ENCODE data around the gene CRYGS.

The CRYGS gene

DNA sequence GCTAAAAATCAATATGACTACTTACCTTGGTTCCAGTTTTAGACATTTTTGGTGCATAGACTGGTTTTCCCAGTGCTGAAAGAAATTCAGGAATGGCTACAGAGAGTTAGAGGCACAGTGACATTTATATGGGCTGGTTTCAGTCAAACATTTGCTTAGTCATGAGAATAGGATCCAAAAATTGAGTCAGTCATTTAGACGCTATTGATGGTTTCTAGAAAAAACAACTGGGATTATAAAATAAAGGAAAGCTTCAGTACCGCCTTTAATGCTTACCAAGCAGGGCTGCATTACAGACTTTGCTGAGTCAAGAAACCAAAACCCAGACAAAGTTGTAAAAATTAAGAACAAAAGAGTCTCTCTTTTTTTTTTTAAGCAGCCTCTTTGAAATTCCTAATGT lies at the start of gene CRYGS:
TSS of gene CRYGS (minus strand) at position 100 of the 400 bp plus-strand sequence. CDS start at position 46, 54 bp downstream.
- no peak for DNase-seq (ENCODE audit: low read depth in 2 of 2)
- no peak for TF ChIP-seq CTCF (IDR thresholded peaks at IDR 0.05; ENCODE audit: low read depth, low read length)
- no peak within 1 kb of the TSS for H3K4me3 ChIP-seq (replicated peaks in 1 of 2; ENCODE audit: low read depth in 2 of 2, low read length in 2 of 2)

- H3K4me3 ChIP-seq (replicated peaks in 1 of 2; ENCODE audit: low read depth in 2 of 2, low read length in 2 of 2), result no peak overlapping the region
- TF ChIP-seq CTCF (IDR thresholded peaks at IDR 0.05; ENCODE audit: low read depth, low read length), result no peak
- no peak for DNase-seq (ENCODE audit: low read depth in 2 of 2)
These were observed 49.7 kb upstream of the CRYGS start for GRCh38 chr3:186593862-186594261.

- no peak for TF ChIP-seq CTCF (IDR thresholded peaks at IDR 0.05; ENCODE audit: low read depth, low read length)
- no peak for DNase-seq (ENCODE audit: low read depth in 2 of 2)
- no peak overlapping the region for H3K4me3 ChIP-seq (replicated peaks in 1 of 2; ENCODE audit: low read depth in 2 of 2, low read length in 2 of 2)
These were observed 48.5 kb upstream of the CRYGS start for GRCh38 chr3:186592682-186593081.

GRCh38 chr3:186590580-186591295 lies 46.6 kb upstream of the CRYGS start:
- no peak overlapping the region for H3K4me3 ChIP-seq (replicated peaks in 1 of 2; ENCODE audit: low read depth in 2 of 2, low read length in 2 of 2)
- no peak for TF ChIP-seq CTCF (IDR thresholded peaks at IDR 0.05; ENCODE audit: low read depth, low read length)
- DNase-seq (ENCODE audit: low read depth in 2 of 2), result no peak

- peak; percentile 48 to 50 for DNase-seq (ENCODE audit: low read depth in 2 of 2)
- no peak for TF ChIP-seq CTCF (IDR thresholded peaks at IDR 0.05; ENCODE audit: low read depth, low read length)
- H3K4me3 ChIP-seq (replicated peaks in 1 of 2; ENCODE audit: low read depth in 2 of 2, low read length in 2 of 2), result no peak overlapping the region
These were observed 45.8 kb upstream of the CRYGS start for GRCh38 chr3:186589856-186590579.

DNA sequence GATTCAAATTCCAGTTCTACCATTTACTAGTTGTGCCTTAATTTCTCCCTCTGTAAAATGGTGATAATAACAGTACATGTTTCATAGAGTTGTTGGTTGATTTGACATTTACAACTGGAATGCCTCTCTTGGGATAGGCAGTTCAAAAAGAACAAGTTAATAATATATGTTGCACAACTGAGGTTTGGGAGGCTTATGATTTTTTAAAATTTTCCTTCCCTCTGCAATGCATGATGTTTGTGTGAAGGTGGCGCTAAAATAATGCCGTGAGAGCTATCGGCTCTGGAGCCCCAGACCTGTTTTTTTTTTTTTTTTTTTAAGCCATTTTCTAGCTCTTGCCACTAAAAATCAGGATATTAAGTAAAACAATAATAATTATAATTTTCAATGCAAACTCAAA lies 44.9 kb upstream of the CRYGS start:
- TF ChIP-seq CTCF (IDR thresholded peaks at IDR 0.05; ENCODE audit: low read depth, low read length), result peak; percentile 34
- no peak overlapping the region for H3K4me3 ChIP-seq (replicated peaks in 1 of 2; ENCODE audit: low read depth in 2 of 2, low read length in 2 of 2)
- DNase-seq (ENCODE audit: low read depth in 2 of 2), result peak; percentile 63 to 65

All from cardiac fibroblast (primary cell).